ENCODE data around the gene RUFY3. TPM values are rescaled to one million over a fixed set of nuclear protein-coding genes. Genes with fewer than 3 reads are reported as not detected.

The RUFY3 gene
- total and polyA plus RNA-seq, 4 donors = 9.2 to 35.2 (median 15.0) TPM

DNA sequence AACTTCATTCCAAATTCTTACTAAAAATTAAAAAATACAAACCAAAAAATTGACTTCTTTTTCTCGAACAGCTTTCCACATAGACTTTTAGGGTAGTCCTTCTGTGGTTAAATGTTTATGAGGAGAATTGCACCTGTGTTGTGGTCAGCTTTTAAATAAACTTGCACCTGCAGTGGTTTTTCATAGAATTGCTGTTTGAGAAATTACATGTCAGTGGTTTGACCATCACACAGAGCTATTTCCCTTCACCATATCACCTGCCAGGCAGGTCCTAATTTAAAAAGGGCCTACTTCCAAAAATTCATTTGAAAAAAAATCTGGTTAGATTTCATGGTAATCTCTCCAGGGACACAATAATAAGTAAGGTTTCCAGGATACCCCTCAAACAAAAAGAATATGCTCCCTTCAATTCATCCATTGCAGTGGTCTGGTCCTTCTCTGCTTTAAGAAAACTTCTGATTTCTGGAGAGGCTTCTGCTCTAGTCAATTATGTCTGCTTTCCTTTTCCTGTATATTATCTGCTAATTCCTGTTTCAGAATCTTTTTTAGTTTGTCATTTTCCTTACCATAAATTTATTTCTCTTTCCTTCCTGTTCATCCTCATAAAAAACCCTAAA lies 43.3 kb upstream of the RUFY3 start:
- H3K27ac ChIP-seq (ENCODE audit: low read depth in 1 of 2, low read length in 2 of 2) = no peak overlapping the region

DNA sequence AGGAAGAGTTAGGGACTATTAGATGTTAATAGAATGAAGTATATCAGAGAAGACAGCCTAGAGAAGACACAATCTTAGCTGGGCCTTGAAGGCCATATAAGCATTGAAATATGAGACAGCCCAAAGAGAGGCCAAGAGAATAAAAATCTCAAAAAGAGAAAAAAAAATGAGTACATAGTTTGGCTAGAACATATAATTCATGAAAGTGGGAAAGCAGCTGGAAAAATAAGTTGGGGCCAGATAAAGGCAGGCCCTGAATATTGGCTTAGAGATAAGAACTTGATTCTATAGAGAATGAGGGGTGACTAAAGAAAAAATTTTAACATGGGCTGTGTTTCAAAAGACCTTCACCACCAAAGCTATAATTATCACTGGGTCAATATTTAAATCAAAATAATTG lies 40.8 kb upstream of the RUFY3 start:
- Histone ChIP-seq H3K36me3 (ENCODE audit: control insufficient read depth in 4 of 4, insufficient read depth in 3 of 4, low read depth in 1 of 4, low read length in 3 of 4) (no peaks in the 10 kb centered on the region), H3K27me3 (ENCODE audit: control insufficient read depth in 4 of 4, insufficient read depth in 4 of 4, low read length in 3 of 4) (no peaks in the 10 kb centered on the region), H3K27ac (ENCODE audit: low read depth in 1 of 2, low read length in 2 of 2) (no peak overlapping the region), H3K9me3 (ENCODE audit: control insufficient read depth in 4 of 4, low read length in 3 of 4) (no peaks in the 10 kb centered on the region), H3K9ac (ENCODE audit: low read depth in 1 of 2, low read length in 2 of 2) (no peak overlapping the region), H3K4me1 (ENCODE audit: control insufficient read depth in 4 of 4, insufficient read depth in 4 of 4, low read length in 3 of 4) (no peaks in the 10 kb centered on the region), H3K4me3 (ENCODE audit: low read depth in 1 of 3, low read length in 3 of 3) (no peak overlapping the region)
- DNase-seq (ENCODE audit: low spot score) = no peak
- TF ChIP-seq EGR1 (IDR thresholded peaks at IDR 0.05; ENCODE audit: low read depth in 2 of 2) (no peak), GABPA (IDR thresholded peaks at IDR 0.05 in 1 of 2, conservative IDR thresholded peaks at IDR 0.05 in 1 of 2) (no peak), TAF1 (conservative IDR thresholded peaks at IDR 0.05) (no peak), SP1 (IDR thresholded peaks at IDR 0.05) (no peak), NR2F2 (IDR thresholded peaks at IDR 0.05) (no peak), FOXA2 (IDR thresholded peaks at IDR 0.05) (no peak)
- TF ChIP-seq, protein P1, sequence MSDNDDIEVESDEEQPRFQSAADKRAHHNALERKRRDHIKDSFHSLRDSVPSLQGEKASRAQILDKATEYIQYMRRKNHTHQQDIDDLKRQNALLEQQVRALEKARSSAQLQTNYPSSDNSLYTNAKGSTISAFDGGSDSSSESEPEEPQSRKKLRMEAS (IDR thresholded peaks at IDR 0.05) = no peak
- TF ChIP-seq, protein P2, sequence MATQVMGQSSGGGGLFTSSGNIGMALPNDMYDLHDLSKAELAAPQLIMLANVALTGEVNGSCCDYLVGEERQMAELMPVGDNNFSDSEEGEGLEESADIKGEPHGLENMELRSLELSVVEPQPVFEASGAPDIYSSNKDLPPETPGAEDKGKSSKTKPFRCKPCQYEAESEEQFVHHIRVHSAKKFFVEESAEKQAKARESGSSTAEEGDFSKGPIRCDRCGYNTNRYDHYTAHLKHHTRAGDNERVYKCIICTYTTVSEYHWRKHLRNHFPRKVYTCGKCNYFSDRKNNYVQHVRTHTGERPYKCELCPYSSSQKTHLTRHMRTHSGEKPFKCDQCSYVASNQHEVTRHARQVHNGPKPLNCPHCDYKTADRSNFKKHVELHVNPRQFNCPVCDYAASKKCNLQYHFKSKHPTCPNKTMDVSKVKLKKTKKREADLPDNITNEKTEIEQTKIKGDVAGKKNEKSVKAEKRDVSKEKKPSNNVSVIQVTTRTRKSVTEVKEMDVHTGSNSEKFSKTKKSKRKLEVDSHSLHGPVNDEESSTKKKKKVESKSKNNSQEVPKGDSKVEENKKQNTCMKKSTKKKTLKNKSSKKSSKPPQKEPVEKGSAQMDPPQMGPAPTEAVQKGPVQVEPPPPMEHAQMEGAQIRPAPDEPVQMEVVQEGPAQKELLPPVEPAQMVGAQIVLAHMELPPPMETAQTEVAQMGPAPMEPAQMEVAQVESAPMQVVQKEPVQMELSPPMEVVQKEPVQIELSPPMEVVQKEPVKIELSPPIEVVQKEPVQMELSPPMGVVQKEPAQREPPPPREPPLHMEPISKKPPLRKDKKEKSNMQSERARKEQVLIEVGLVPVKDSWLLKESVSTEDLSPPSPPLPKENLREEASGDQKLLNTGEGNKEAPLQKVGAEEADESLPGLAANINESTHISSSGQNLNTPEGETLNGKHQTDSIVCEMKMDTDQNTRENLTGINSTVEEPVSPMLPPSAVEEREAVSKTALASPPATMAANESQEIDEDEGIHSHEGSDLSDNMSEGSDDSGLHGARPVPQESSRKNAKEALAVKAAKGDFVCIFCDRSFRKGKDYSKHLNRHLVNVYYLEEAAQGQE (IDR thresholded peaks at IDR 0.05) = no peak

More for the DNA sequence above, 43.3 kb upstream of the RUFY3 start:
- Histone ChIP-seq H3K4me3 (ENCODE audit: low read depth in 1 of 3, low read length in 3 of 3) (no peak overlapping the region), H3K36me3 (ENCODE audit: control insufficient read depth in 4 of 4, insufficient read depth in 3 of 4, low read depth in 1 of 4, low read length in 3 of 4) (no peaks in the 10 kb centered on the region), H3K9me3 (ENCODE audit: control insufficient read depth in 4 of 4, low read length in 3 of 4) (no peaks in the 10 kb centered on the region), H3K4me1 (ENCODE audit: control insufficient read depth in 4 of 4, insufficient read depth in 4 of 4, low read length in 3 of 4) (no peaks in the 10 kb centered on the region), H3K27me3 (ENCODE audit: control insufficient read depth in 4 of 4, insufficient read depth in 4 of 4, low read length in 3 of 4) (no peaks in the 10 kb centered on the region), H3K9ac (ENCODE audit: low read depth in 1 of 2, low read length in 2 of 2) (no peak overlapping the region)
- TF ChIP-seq HNF4G (IDR thresholded peaks at IDR 0.05) (no peak), YY1 (IDR thresholded peaks at IDR 0.05) (no peak), FOXA2 (IDR thresholded peaks at IDR 0.05) (no peak), GABPA (IDR thresholded peaks at IDR 0.05 in 1 of 2, conservative IDR thresholded peaks at IDR 0.05 in 1 of 2) (no peak), EGR1 (IDR thresholded peaks at IDR 0.05; ENCODE audit: low read depth in 2 of 2) (no peak), HNF4A (conservative IDR thresholded peaks at IDR 0.05) (no peak), FOXA1 (IDR thresholded peaks at IDR 0.05) (no peak), RAD21 (IDR thresholded peaks at IDR 0.05) (no peak)
- TF ChIP-seq, protein P2 (IDR thresholded peaks at IDR 0.05) = no peak
- TF ChIP-seq, protein P1 (IDR thresholded peaks at IDR 0.05) = no peak
- no peak for DNase-seq (ENCODE audit: low spot score)
- WGBS = 88% methylated on average over 1 of the region's 1 CpG
